Lung (tissue), 12 donors: Measurements from ENCODE around the gene PARP1. TPM values are rescaled to one million over a fixed set of nuclear protein-coding genes. Genes with fewer than 3 reads are reported as not detected.
A peak's percentile ranks its signal among the peaks of the same experiment; 100 is the strongest.

Experiments used
- ATAC-seq: fragments of 200-7000 bp; cut with Tn5 transposase; one replicate; pipeline ENCODE4 v1.9.1; 2020; ENCODE audit warnings: moderate number of reproducible peaks; ENCODE audit not compliant: insufficient read depth, low FRiP score
- DNase-seq, 3 donors: peaks; one replicate each; pipeline ENCODE4 v3.0.0-alpha.2; 2013 to 2017
- H3K27ac ChIP-seq, 2 donors: one replicate each; pipeline ENCODE4 v1.5.1; 2013; ENCODE audit warnings: mild to moderate bottlenecking in 2 of 2, moderate library complexity in 2 of 2, control low read depth in 1 of 2, inconsistent platforms in 1 of 2, low read depth in 1 of 2, low read length in 1 of 2
- H3K27me3 ChIP-seq, 3 donors: one replicate each; pipeline ENCODE4 v1.5.1; 2013; ENCODE audit warnings: low read length in 2 of 3; ENCODE audit not compliant: control insufficient read depth in 3 of 3, insufficient read depth in 3 of 3
- H3K36me3 ChIP-seq, 4 donors: one replicate each; pipeline ENCODE4 v1.5.1; 2013; ENCODE audit warnings: low read length in 4 of 4, mild to moderate bottlenecking in 1 of 4, moderate library complexity in 1 of 4; ENCODE audit not compliant: control insufficient read depth in 4 of 4, insufficient read depth in 4 of 4
- H3K4me1 ChIP-seq, 5 donors: one replicate each; pipeline ENCODE4 v1.5.1; 2013; ENCODE audit warnings: low read length in 5 of 5, mild to moderate bottlenecking in 2 of 5, moderate library complexity in 1 of 5; ENCODE audit not compliant: control insufficient read depth in 5 of 5, insufficient read depth in 5 of 5
- H3K4me3 ChIP-seq: one replicate; pipeline ENCODE4 v1.5.1; 2013; ENCODE audit warnings: mild to moderate bottlenecking, control low read depth, moderate library complexity
- H3K9ac ChIP-seq, 2 donors: one replicate each; pipeline ENCODE4 v1.5.1; 2013; ENCODE audit warnings: low read length in 2 of 2, control low read depth in 1 of 2; ENCODE audit not compliant: insufficient read depth in 1 of 2
- H3K9me3 ChIP-seq, 4 donors: one replicate each; pipeline ENCODE4 v1.5.1; 2013; ENCODE audit warnings: low read length in 3 of 4, mild to moderate bottlenecking in 1 of 4, moderate library complexity in 1 of 4; ENCODE audit not compliant: control insufficient read depth in 4 of 4, insufficient read depth in 3 of 4
- CTCF ChIP-seq: IDR thresholded peaks from 2 replicates; pipeline ENCODE4 v1.5.1; 2012; ENCODE audit warnings: mild to moderate bottlenecking; ENCODE audit errors: control extremely low read depth, extremely low read depth
- WGBS, 2 donors: extraction: QIAGEN DNeasy Blood & Tissue Kit; methylation state at CpG; one replicate each; pipeline ENCODE4 v1.1.7; 2013; 5-methylcytosine and 5-hydroxymethylcytosine counted together
- polyA plus RNA-seq, 2 donors: library from polyadenylated mRNA; stranded (reverse); fragments of 200-250 nt; gene quantifications; one replicate each; pipeline ENCODE4 v1.2.1, GENCODE V29; 2013
- total RNA-seq, 2 donors: library from RNA; depleted of rRNA in 1 of 2; stranded (reverse); fragments of >200 nt in 1 of 2; gene quantifications; one replicate each; pipeline ENCODE4 v1.2.1, GENCODE V29; 2014 to 2021
- donor health status: control.
- donor health status: control.
- donor health status: Bipolar disorder and iron deficiency.
- donor health status: healthy.
- donor health status: DM: yes; HTN: yes; CAD: no.

Gene PARP1
- total and polyA plus RNA-seq, 4 donors, result 17.2 to 76.4 (median 51.1) TPM

DNA sequence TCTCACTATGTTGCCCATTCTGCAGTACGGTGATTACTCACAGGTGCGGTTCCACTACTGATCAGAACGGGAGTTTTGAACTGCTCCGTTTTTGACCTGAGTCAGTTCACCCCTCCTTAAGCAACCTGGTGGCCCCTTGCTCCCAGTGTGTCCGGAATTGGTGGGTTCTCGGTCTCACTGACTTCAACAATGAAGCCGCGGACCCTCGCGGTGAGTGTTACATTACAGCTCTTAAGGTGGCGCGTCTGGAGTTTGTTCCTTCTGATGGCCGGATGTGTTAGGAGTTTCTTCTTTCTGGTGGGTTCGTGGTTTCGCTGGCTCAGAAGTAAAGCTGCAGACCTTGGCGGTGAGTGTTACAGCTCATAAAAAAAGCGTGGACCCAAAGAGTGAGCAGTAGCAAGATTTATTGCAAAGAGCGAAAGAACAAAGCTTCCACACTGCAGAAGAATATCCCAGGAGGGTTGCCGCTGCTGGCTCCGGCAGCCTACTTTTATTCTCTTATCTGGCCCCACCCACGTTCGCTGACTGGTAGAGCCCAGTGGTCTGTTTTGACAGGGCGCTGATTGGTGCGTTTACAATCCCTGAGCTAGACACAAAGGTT, 17.6 kb upstream of the PARP1 start:
- H3K27me3 ChIP-seq, result no peaks in the 10 kb centered on the region
- TF ChIP-seq CTCF, result no peak
- DNase-seq, result no peak
- H3K4me1 ChIP-seq, result peaks cover 0 to 10% (median 2%) of the 10 kb centered on the region in 5 donors
- no peak overlapping the region for H3K4me3 ChIP-seq
- 48 to 63% methylated on average over 24 of the region's 24 CpGs for WGBS, 2 donors
- H3K36me3 ChIP-seq, result no peaks in the 10 kb centered on the region
- no peak for ATAC-seq
- H3K9me3 ChIP-seq, result no peaks in the 10 kb centered on the region
- no peak overlapping the region for H3K9ac ChIP-seq
- H3K27ac ChIP-seq, result no peak overlapping the region

- H3K36me3 ChIP-seq, result no peaks in the 10 kb centered on the region
- no peak overlapping the region for H3K4me3 ChIP-seq
- H3K4me1 ChIP-seq, result peaks cover 0 to 10% (median 2%) of the 10 kb centered on the region in 5 donors
- H3K27ac ChIP-seq, result no peak overlapping the region
- no peak for DNase-seq
- H3K27me3 ChIP-seq, result no peaks in the 10 kb centered on the region
- ATAC-seq, result no peak
- TF ChIP-seq CTCF, result no peak
- WGBS, 2 donors, result 9 to 24% methylated on average over 2 of the region's 2 CpGs
- H3K9me3 ChIP-seq, result no peaks in the 10 kb centered on the region
- H3K9ac ChIP-seq, result no peak overlapping the region
Observed at GRCh38 chr1:226425004-226425378, 17.1 kb upstream of the PARP1 start.

DNA sequence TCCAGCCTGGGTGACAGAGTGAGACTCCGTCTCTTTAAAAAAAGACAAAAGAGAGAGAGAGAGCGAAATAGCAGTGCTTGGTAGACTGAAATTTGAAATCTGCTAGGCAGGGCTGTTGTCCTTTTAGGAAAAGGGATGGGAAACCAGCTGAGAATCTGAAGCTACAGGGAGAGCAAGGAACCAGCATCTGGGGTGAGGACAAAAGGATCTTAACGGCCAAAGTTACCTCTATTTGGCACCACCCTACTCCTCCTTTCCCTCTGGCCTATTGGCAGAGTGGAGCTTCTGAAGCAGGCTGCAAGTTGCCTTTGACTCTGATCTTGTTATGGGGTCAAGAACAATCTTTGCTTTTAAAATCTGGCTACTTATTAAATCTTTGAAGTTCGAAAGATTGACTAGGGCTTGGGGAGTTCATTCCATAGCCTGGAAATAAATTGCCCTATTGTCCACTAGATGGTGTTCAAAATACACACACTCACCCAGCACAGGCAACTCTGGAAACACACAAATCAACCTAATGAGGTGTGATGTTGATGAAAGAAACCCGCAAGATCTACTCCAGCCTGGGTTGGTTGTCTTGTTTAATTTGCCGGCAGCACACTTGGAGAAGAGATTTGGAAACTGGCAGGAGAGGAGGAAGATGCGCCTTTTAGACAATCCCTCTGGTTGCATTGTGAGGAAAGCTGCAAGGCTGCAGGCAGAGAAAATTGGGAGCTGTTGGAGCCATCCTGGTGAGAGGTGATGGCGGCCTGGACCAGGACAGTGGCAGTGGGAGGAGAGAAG, 16.5 kb upstream of the PARP1 start:
- Histone ChIP-seq H3K9me3 (no peaks in the 10 kb centered on the region), H3K4me3 (no peak overlapping the region), H3K9ac (no peak overlapping the region), H3K36me3 (no peaks in the 10 kb centered on the region), H3K27ac (no peak overlapping the region), H3K4me1 (peaks cover 0 to 10% (median 2%) of the 10 kb centered on the region in 5 donors), H3K27me3 (no peaks in the 10 kb centered on the region)
- peak; percentile 42 for TF ChIP-seq CTCF
- DNase-seq (peak; percentile 63 to 92 (median 86)), ATAC-seq (no peak)
- 61 to 77% methylated on average over 8 of the region's 8 CpGs for WGBS, 2 donors
